ENCODE data around the gene NABP2. TPM values are rescaled to one million over a fixed set of nuclear protein-coding genes. Genes with fewer than 3 reads are reported as not detected.

NABP2 gene
- total and polyA plus RNA-seq, 2 donors (not counting 1 experiment from before 2014, with no cell fraction given), result 29.2 to 39.7 TPM

- no peaks in the 10 kb centered on the region for H3K9me3 ChIP-seq (ENCODE audit: control insufficient read depth, insufficient read depth, low read depth, low read length)
- peak within 1 kb of the TSS; percentile 69 to 91 (median 86) for H3K4me3 ChIP-seq (replicated peaks in 1 of 4; ENCODE audit: control extremely low read depth in 1 of 4, insufficient read depth in 1 of 4, low read depth in 3 of 4, low read length in 4 of 4)
- peaks cover 31% of the 10 kb centered on the region for H3K79me2 ChIP-seq (ENCODE audit: control insufficient read depth, insufficient read depth, low read length)
- peaks cover 2% of the 10 kb centered on the region for H3K36me3 ChIP-seq (ENCODE audit: control insufficient read depth, insufficient read depth, low read length)
- TF ChIP-seq, protein P1, sequence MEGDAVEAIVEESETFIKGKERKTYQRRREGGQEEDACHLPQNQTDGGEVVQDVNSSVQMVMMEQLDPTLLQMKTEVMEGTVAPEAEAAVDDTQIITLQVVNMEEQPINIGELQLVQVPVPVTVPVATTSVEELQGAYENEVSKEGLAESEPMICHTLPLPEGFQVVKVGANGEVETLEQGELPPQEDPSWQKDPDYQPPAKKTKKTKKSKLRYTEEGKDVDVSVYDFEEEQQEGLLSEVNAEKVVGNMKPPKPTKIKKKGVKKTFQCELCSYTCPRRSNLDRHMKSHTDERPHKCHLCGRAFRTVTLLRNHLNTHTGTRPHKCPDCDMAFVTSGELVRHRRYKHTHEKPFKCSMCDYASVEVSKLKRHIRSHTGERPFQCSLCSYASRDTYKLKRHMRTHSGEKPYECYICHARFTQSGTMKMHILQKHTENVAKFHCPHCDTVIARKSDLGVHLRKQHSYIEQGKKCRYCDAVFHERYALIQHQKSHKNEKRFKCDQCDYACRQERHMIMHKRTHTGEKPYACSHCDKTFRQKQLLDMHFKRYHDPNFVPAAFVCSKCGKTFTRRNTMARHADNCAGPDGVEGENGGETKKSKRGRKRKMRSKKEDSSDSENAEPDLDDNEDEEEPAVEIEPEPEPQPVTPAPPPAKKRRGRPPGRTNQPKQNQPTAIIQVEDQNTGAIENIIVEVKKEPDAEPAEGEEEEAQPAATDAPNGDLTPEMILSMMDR (conservative IDR thresholded peaks at IDR 0.05 in 1 of 2, IDR thresholded peaks at IDR 0.05 in 1 of 2; ENCODE audit: low read depth in 1 of 2, low read length in 2 of 2), result peak; percentile 50 to 53
- TF ChIP-seq EZH2 (IDR thresholded peaks at IDR 0.05; ENCODE audit: low read length, missing control alignments), result no peak
- H4K20me1 ChIP-seq (ENCODE audit: control insufficient read depth, extremely low read depth, insufficient read depth, low read length), result no peaks in the 10 kb centered on the region
- H3K4me1 ChIP-seq (ENCODE audit: control insufficient read depth, extremely low read depth, insufficient read depth, low read length), result peaks cover 5% of the 10 kb centered on the region
- H3K27ac ChIP-seq (ENCODE audit: insufficient read depth, low read length), result peak within 1 kb of the TSS; percentile 87
- peak within 1 kb of the TSS; percentile 79 for H2AFZ ChIP-seq (ENCODE audit: low read length)
- H3K9ac ChIP-seq (ENCODE audit: insufficient read depth, low read length), result peak within 1 kb of the TSS; percentile 72
- DNase-seq (ENCODE audit: low read depth in 2 of 2), result peak; percentile 75 to 89
- peak within 1 kb of the TSS; percentile 93 for H3K4me2 ChIP-seq (ENCODE audit: extremely low read depth, insufficient read depth, low read length)
- no peaks in the 10 kb centered on the region for H3K27me3 ChIP-seq (ENCODE audit: control insufficient read depth, insufficient read depth, low read length)
Measured at GRCh38 chr12:56189099-56189917, 34.8 kb upstream of the NABP2 start, which contains the start of gene SMARCC2. SMARCC2 (minus strand) TSS chr12:56189483; CDS start chr12:56189461, 22 bp downstream.

GRCh38 chr12:56189918-56190694, 34.0 kb upstream of the NABP2 start:
- Histone ChIP-seq H3K4me3 (replicated peaks in 1 of 4; ENCODE audit: control extremely low read depth in 1 of 4, insufficient read depth in 1 of 4, low read depth in 3 of 4, low read length in 4 of 4) (peak overlapping the region; percentile 66 to 91 (median 80)), H4K20me1 (ENCODE audit: control insufficient read depth, extremely low read depth, insufficient read depth, low read length) (no peaks in the 10 kb centered on the region), H3K36me3 (ENCODE audit: control insufficient read depth, insufficient read depth, low read length) (no peaks in the 10 kb centered on the region), H3K4me2 (ENCODE audit: extremely low read depth, insufficient read depth, low read length) (peak overlapping the region; percentile 93), H3K9me3 (ENCODE audit: control insufficient read depth, insufficient read depth, low read depth, low read length) (no peaks in the 10 kb centered on the region), H3K9ac (ENCODE audit: insufficient read depth, low read length) (peak overlapping the region; percentile 54), H3K27ac (ENCODE audit: insufficient read depth, low read length) (peak overlapping the region; percentile 87), H3K4me1 (ENCODE audit: control insufficient read depth, extremely low read depth, insufficient read depth, low read length) (peaks cover 5% of the 10 kb centered on the region), H2AFZ (ENCODE audit: low read length) (peak overlapping the region; percentile 79), H3K79me2 (ENCODE audit: control insufficient read depth, insufficient read depth, low read length) (peaks cover 31% of the 10 kb centered on the region), H3K27me3 (ENCODE audit: control insufficient read depth, insufficient read depth, low read length) (no peaks in the 10 kb centered on the region)
- peak; percentile 73 to 87 for DNase-seq (ENCODE audit: low read depth in 2 of 2)
- TF ChIP-seq EZH2 (IDR thresholded peaks at IDR 0.05; ENCODE audit: low read length, missing control alignments), result no peak
- TF ChIP-seq, protein P1 (conservative IDR thresholded peaks at IDR 0.05 in 1 of 2, IDR thresholded peaks at IDR 0.05 in 1 of 2; ENCODE audit: low read depth in 1 of 2, low read length in 2 of 2), result peak in 1 of 2 donors; percentile 5

GRCh38 chr12:56190695-56191155, 33.4 kb upstream of the NABP2 start:
- no peak overlapping the region for H3K9ac ChIP-seq (ENCODE audit: insufficient read depth, low read length)
- no peak for TF ChIP-seq EZH2 (IDR thresholded peaks at IDR 0.05; ENCODE audit: low read length, missing control alignments)
- TF ChIP-seq, protein P1 (conservative IDR thresholded peaks at IDR 0.05 in 1 of 2, IDR thresholded peaks at IDR 0.05 in 1 of 2; ENCODE audit: low read depth in 1 of 2, low read length in 2 of 2), result no peak
- no peak overlapping the region for H3K27ac ChIP-seq (ENCODE audit: insufficient read depth, low read length)
- H3K79me2 ChIP-seq (ENCODE audit: control insufficient read depth, insufficient read depth, low read length), result peaks cover 30% of the 10 kb centered on the region
- no peaks in the 10 kb centered on the region for H3K9me3 ChIP-seq (ENCODE audit: control insufficient read depth, insufficient read depth, low read depth, low read length)
- H3K4me1 ChIP-seq (ENCODE audit: control insufficient read depth, extremely low read depth, insufficient read depth, low read length), result peaks cover 5% of the 10 kb centered on the region
- H3K4me3 ChIP-seq (replicated peaks in 1 of 4; ENCODE audit: control extremely low read depth in 1 of 4, insufficient read depth in 1 of 4, low read depth in 3 of 4, low read length in 4 of 4), result peak overlapping the region in 2 of 4 experiments; percentile 90 to 91
- DNase-seq (ENCODE audit: low read depth in 2 of 2), result peak in 1 of 2 donors; percentile 21
- no peaks in the 10 kb centered on the region for H4K20me1 ChIP-seq (ENCODE audit: control insufficient read depth, extremely low read depth, insufficient read depth, low read length)
- peak overlapping the region; percentile 30 for H2AFZ ChIP-seq (ENCODE audit: low read length)
- H3K27me3 ChIP-seq (ENCODE audit: control insufficient read depth, insufficient read depth, low read length), result no peaks in the 10 kb centered on the region
- H3K4me2 ChIP-seq (ENCODE audit: extremely low read depth, insufficient read depth, low read length), result peak overlapping the region; percentile 32
- H3K36me3 ChIP-seq (ENCODE audit: control insufficient read depth, insufficient read depth, low read length), result no peaks in the 10 kb centered on the region
